Measurements from ENCODE around the gene RASL11A.

DNA sequence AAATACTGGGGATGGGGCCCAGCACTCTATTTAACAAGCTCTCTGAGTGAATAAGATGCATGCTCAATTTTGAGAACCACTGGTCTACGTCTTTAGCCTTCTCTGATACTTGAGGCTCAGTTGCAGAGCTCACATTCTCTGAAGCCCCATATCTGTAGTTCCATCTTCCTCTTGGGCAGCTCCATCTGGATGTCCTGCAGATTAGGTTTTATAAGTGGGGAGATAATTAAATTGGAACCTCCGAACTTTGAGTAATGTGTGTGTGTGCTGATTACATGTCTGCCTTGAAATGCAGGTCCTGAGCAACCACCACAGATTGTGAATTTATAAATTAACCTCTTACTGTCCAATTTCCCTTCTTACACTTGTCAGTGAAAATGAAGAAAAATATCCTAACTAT, 7.2 kb upstream of the RASL11A start:
- TF ChIP-seq, protein P1, sequence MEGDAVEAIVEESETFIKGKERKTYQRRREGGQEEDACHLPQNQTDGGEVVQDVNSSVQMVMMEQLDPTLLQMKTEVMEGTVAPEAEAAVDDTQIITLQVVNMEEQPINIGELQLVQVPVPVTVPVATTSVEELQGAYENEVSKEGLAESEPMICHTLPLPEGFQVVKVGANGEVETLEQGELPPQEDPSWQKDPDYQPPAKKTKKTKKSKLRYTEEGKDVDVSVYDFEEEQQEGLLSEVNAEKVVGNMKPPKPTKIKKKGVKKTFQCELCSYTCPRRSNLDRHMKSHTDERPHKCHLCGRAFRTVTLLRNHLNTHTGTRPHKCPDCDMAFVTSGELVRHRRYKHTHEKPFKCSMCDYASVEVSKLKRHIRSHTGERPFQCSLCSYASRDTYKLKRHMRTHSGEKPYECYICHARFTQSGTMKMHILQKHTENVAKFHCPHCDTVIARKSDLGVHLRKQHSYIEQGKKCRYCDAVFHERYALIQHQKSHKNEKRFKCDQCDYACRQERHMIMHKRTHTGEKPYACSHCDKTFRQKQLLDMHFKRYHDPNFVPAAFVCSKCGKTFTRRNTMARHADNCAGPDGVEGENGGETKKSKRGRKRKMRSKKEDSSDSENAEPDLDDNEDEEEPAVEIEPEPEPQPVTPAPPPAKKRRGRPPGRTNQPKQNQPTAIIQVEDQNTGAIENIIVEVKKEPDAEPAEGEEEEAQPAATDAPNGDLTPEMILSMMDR (conservative IDR thresholded peaks at IDR 0.05 in 1 of 2, IDR thresholded peaks at IDR 0.05 in 1 of 2; ENCODE audit: extremely low read depth in 1 of 2, insufficient read depth in 1 of 2, low read depth in 1 of 2, low read length in 2 of 2), result no peak
- no peak for TF ChIP-seq EZH2 (IDR thresholded peaks at IDR 0.05; ENCODE audit: borderline replicate concordance, low read length)
